Measurements from ENCODE around the gene CDC5L. TPM values are rescaled to one million over a fixed set of nuclear protein-coding genes. Genes with fewer than 3 reads are reported as not detected.
A peak's percentile ranks its signal among the peaks of the same experiment; 100 is the strongest.

CDC5L gene
- total and polyA plus RNA-seq, 2 of the 13 experiments (the other 11 are each of a cell fraction or from before 2014, with no cell fraction given): 11.0 to 34.2 TPM

- TF ChIP-seq ZBTB40 (IDR thresholded peaks at IDR 0.05) (peak; percentile 93), ZBTB40 (CRISPR knock-in tag; IDR thresholded peaks at IDR 0.05) (no peak), SALL2 (CRISPR knock-in tag; IDR thresholded peaks at IDR 0.05) (no peak), ZNF354B (CRISPR knock-in tag; IDR thresholded peaks at IDR 0.05) (no peak), HMG20A (CRISPR knock-in tag; IDR thresholded peaks at IDR 0.05; ENCODE audit: borderline replicate concordance) (no peak)
These were observed 106.1 kb downstream of the CDC5L start (continued) for GRCh38 chr6:44493593-44493992.
